Cardiac fibroblast (primary cell): ENCODE results near the gene MOB4.

Experiments
- DNase-seq, 2 donors: peaks; one replicate each; pipeline versions ENCODE4 v3.0.0 to v3.0.0-alpha.2; 2010; ENCODE audit warnings: low read depth in 2 of 2
- H3K4me3 ChIP-seq, 2 donors: replicated peaks in 1 of 2; 1 replicate in 1 of 2; 2 replicates in 1 of 2; pipeline ENCODE4 v1.5.1; 2011; ENCODE audit warnings: low read depth in 2 of 2, low read length in 2 of 2, mild to moderate bottlenecking in 2 of 2, moderate library complexity in 1 of 2
- CTCF ChIP-seq: IDR thresholded peaks from one replicate; pipeline ENCODE4 v1.5.1; 2011; ENCODE audit warnings: low read depth, mild to moderate bottlenecking, low read length, inconsistent platforms

The MOB4 gene

GRCh38 chr2:197500503-197501131, 15.2 kb upstream of the MOB4 start:
- H3K4me3 ChIP-seq = peak overlapping the region; percentile 81 to 85
- peak in 1 of 2 donors; percentile 24 for DNase-seq
- TF ChIP-seq CTCF = no peak

- H3K4me3 ChIP-seq = no peak overlapping the region
- no peak for DNase-seq
- no peak for TF ChIP-seq CTCF
These were observed 13.7 kb upstream of the MOB4 start for GRCh38 chr2:197502201-197502600.

GRCh38 chr2:197502685-197503084, 13.2 kb upstream of the MOB4 start:
- no peak for TF ChIP-seq CTCF
- no peak for DNase-seq
- no peak overlapping the region for H3K4me3 ChIP-seq

GRCh38 chr2:197504000-197504399, 11.9 kb upstream of the MOB4 start:
- no peak for DNase-seq
- no peak for TF ChIP-seq CTCF
- H3K4me3 ChIP-seq = no peak overlapping the region

- H3K4me3 ChIP-seq = no peak overlapping the region
- DNase-seq = no peak
- no peak for TF ChIP-seq CTCF
These were observed 11.4 kb upstream of the MOB4 start for GRCh38 chr2:197504512-197504911.

- no peak overlapping the region for H3K4me3 ChIP-seq
- DNase-seq = no peak
- TF ChIP-seq CTCF = no peak
These were observed 9.2 kb upstream of the MOB4 start for GRCh38 chr2:197506658-197507057.

GRCh38 chr2:197513915-197514314, 2.0 kb upstream of the MOB4 start:
- no peak for TF ChIP-seq CTCF
- no peak overlapping the region for H3K4me3 ChIP-seq
- no peak for DNase-seq
